NB4 (cell line): ENCODE data around the gene GPR132.
"Not testable (repeated sequence)": the region's sequence is repeated elsewhere in the genome, so short reads cannot be mapped to it uniquely, and the experiment has no call there.

Source experiments
- DNase-seq: peaks from one replicate; pipeline ENCODE4 v3.0.0; 2010; ENCODE audit warnings: low read depth
- H3K4me3 ChIP-seq: one replicate; pipeline ENCODE4 v1.5.1; 2011; ENCODE audit warnings: mild to moderate bottlenecking, low read depth, low read length, moderate library complexity
- CTCF ChIP-seq: IDR thresholded peaks from one replicate; pipeline ENCODE4 v1.5.1; 2012; ENCODE audit warnings: low read depth, low read length
- MAX ChIP-seq: IDR thresholded peaks from 2 replicates; pipeline ENCODE4 v1.6.1; 2011; ENCODE audit warnings: low read depth, low read length
- MYC ChIP-seq: IDR thresholded peaks from 2 replicates; pipeline ENCODE4 v1.6.1; 2011; ENCODE audit warnings: low read depth, low read length
- POLR2A ChIP-seq: IDR thresholded peaks from 2 replicates; pipeline ENCODE4 v1.6.1; 2011; ENCODE audit warnings: mild to moderate bottlenecking; ENCODE audit not compliant: insufficient read length; ENCODE audit errors: extremely low read depth

GPR132 gene

GRCh38 chr14:105065280-105066228, at the start of gene GPR132:
GPR132 (minus strand) TSS chr14:105065430; CDS start chr14:105055420, 10,010 bp downstream.
- peak within 1 kb of the TSS; percentile 38 for H3K4me3 ChIP-seq
- peak; percentile 98 for DNase-seq
- TF ChIP-seq MYC (peak; percentile 74), MAX (peak; percentile 84), POLR2A (peak; percentile 66), CTCF (no peak)

GRCh38 chr14:105109243-105109642, 44.0 kb upstream of the GPR132 start:
- H3K4me3 ChIP-seq, DNase-seq: not testable (repeated sequence)

- DNase-seq: no peak
- no peak overlapping the region for H3K4me3 ChIP-seq
- TF ChIP-seq CTCF (no peak), MYC (no peak), MAX (no peak)
Measured at GRCh38 chr14:105108516-105108864, 43.3 kb upstream of the GPR132 start.

GRCh38 chr14:105107781-105108515, 42.7 kb upstream of the GPR132 start:
- no peak for DNase-seq
- TF ChIP-seq CTCF (no peak), MYC (no peak), POLR2A (no peak), MAX (no peak)
- H3K4me3 ChIP-seq: no peak overlapping the region

GRCh38 chr14:105107351-105107750, 42.1 kb upstream of the GPR132 start:
- H3K4me3 ChIP-seq: no peak overlapping the region
- no peak for DNase-seq
- TF ChIP-seq MAX: no peak
- no peak for TF ChIP-seq CTCF
- TF ChIP-seq POLR2A: no peak
- TF ChIP-seq MYC: no peak

GRCh38 chr14:105105158-105105557, 39.9 kb upstream of the GPR132 start:
- DNase-seq: no peak

More at GRCh38 chr14:105105158-105105557, 39.9 kb upstream of the GPR132 start:
- no peak for TF ChIP-seq CTCF
- no peak for TF ChIP-seq POLR2A
- TF ChIP-seq MYC: no peak
- no peak for TF ChIP-seq MAX
- H3K4me3 ChIP-seq: no peak overlapping the region
